Measurements from ENCODE around the gene TYMS.
A peak's percentile ranks its signal among the peaks of the same experiment; 100 is the strongest.

The TYMS gene

DNA sequence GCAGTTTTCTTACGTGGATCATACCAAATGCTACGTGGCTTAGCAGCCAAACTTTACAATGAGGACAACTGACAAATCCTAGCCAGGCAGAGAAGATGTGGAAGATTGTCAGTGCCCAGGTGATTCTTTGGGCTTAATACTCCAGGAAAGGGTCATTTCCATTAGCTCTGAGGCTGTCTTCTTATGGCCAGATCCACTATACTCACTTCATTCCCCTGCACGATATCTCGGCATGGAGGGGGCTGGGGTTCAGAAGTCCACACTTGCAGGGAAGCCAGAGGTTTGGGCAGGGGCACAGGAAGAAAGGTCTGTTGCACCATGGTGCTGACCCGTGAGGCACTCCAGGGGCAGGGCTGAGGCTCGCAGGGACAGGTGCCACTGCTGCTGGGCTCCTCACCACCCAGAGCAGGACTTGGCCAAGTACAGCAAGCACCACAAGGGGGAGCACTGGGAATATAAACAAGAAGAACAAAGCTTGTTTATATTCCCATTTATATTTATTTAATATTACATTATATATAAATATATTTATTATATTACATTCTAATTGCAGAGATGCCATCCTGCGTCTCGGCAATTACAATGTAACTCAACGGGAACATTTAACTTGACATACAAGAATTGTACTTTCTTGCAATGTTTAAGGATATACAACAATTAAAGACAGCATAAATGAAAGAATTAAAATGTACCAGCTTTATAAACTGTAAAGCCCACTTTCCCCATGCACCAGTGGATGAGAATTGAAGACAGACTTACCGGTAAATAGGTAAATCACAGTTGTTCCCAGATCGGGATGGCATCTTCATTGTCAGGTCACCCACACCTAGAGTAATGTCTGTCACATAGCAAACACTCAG is 33.5 kb upstream of the TYMS start:
- no peaks in the 10 kb centered on the region for H3K36me3 ChIP-seq (ENCODE audit: control insufficient read depth in 4 of 4, insufficient read depth in 4 of 4, low read length in 3 of 4)
- no peak overlapping the region for H3K27ac ChIP-seq (ENCODE audit: insufficient read depth in 1 of 2, low read depth in 1 of 2, low read length in 2 of 2, poor library complexity in 1 of 2, severe bottlenecking in 2 of 2)
- peaks cover 0 to 2% (median 0%) of the 10 kb centered on the region in 4 experiments for H3K4me1 ChIP-seq (ENCODE audit: control extremely low read depth in 1 of 4, control insufficient read depth in 4 of 4, insufficient read depth in 4 of 4, low read length in 3 of 4)
- no peaks in the 10 kb centered on the region for H3K27me3 ChIP-seq (replicated peaks in 2 of 5; ENCODE audit: control insufficient read depth in 4 of 5, insufficient read depth in 5 of 5, low read length in 4 of 5)
- CTCF ChIA-PET: interaction anchor here (0.7 to 8.5 kb wide), 35 partner anchors 10 to 356 kb away, joined by 3 to 60 read pairs (median 5); partner anchors contain the start of genes THOC1 and TYMS
- POLR2A ChIA-PET: no interaction called here
- H3K9me3 ChIP-seq (ENCODE audit: control extremely low read depth in 1 of 5, control insufficient read depth in 4 of 5, insufficient read depth in 2 of 5, low read depth in 1 of 5, low read length in 4 of 5): no peaks in the 10 kb centered on the region
- H3K4me3 ChIP-seq (ENCODE audit: control insufficient read depth in 1 of 7, extremely low read depth in 1 of 7, insufficient read depth in 4 of 7, low read depth in 2 of 7, low read length in 6 of 7): no peak overlapping the region
- 38% methylated on average over 3 of the region's 11 CpGs for WGBS (ENCODE audit: insufficient coverage)
- DNase-seq: peak; percentile 77 to 85 (median 77)

DNA sequence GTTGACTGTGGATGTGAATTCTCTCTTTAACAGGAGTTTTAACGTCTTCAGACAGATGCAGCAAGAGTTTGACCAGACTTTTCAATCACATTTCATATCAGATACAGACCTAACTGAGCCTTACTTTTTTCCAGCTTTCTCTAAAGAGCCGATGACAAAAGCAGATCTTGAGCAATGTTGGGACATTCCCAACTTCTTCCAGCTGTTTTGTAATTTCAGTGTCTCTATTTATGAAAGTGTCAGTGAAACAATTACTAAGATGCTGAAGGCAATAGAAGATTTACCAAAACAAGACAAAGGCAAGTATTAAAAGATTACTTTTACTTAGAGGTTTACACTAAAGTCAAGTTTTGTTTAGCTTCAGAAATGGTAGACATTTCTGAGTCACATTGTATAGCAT is 30.2 kb upstream of the TYMS start:
- ChIA-PET CTCF (interaction anchor here (1.0 to 8.5 kb wide), 11 partner anchors 13 to 334 kb away, joined by 3 to 60 read pairs (median 4); partner anchors contain the start of genes ENOSF1 and TYMS), POLR2A (no interaction called here)
- no peak for DNase-seq
- H3K4me3 ChIP-seq (ENCODE audit: control insufficient read depth in 1 of 7, extremely low read depth in 1 of 7, insufficient read depth in 4 of 7, low read depth in 2 of 7, low read length in 6 of 7): no peak overlapping the region
- peaks cover 0 to 2% (median 0%) of the 10 kb centered on the region in 4 experiments for H3K4me1 ChIP-seq (ENCODE audit: control extremely low read depth in 1 of 4, control insufficient read depth in 4 of 4, insufficient read depth in 4 of 4, low read length in 3 of 4)
- no peaks in the 10 kb centered on the region for H3K9me3 ChIP-seq (ENCODE audit: control extremely low read depth in 1 of 5, control insufficient read depth in 4 of 5, insufficient read depth in 2 of 5, low read depth in 1 of 5, low read length in 4 of 5)
- WGBS (ENCODE audit: insufficient coverage): 100% methylated on average over 1 of the region's 2 CpGs
- no peaks in the 10 kb centered on the region for H3K27me3 ChIP-seq (replicated peaks in 2 of 5; ENCODE audit: control insufficient read depth in 4 of 5, insufficient read depth in 5 of 5, low read length in 4 of 5)
- H3K36me3 ChIP-seq (ENCODE audit: control insufficient read depth in 4 of 4, insufficient read depth in 4 of 4, low read length in 3 of 4): no peaks in the 10 kb centered on the region
- no peak overlapping the region for H3K27ac ChIP-seq (ENCODE audit: insufficient read depth in 1 of 2, low read depth in 1 of 2, low read length in 2 of 2, poor library complexity in 1 of 2, severe bottlenecking in 2 of 2)

DNA sequence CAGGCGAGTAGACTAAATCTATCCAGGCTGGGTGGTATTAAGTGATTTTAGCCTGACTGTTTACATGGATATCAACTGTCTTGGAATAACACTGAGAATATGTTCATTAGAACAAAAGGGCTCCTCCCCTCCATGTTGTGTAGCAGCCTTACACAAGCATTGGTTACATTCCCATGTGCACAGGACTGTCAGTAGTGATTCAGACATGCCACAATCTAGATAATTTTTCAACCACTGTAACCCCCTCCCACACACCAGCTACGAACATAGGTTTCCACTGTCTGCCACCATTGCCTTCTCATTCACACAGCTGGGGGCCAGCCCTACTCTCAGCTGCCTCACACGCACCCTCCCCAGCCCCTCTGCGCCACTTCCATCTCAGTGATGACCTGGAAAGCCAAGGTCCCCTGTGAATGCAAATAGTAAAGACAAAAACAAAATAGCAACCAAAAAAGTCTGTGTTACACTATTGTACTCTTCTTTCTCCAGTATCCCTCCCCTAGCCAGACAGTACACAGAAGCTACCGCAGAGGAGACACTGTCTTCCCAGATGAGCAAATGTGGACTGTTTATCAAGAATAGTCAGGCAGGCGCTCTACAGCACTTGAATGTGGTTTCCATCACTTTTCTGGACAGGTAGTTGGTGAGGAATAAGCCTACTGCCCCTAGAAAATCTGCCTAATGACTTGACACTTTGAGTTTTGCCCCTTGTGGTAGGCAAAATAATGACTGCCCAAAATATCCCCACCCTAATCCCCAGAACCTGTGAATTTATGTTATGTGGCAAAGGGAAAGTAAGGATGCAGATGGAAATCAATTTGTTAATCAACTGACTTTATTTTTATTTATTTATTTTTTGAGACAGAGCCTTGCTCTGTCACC is 27.9 kb upstream of the TYMS start:
- 100% methylated on average over 4 of the region's 6 CpGs for WGBS (ENCODE audit: insufficient coverage)
- ChIA-PET POLR2A (no interaction called here), CTCF (interaction anchor here (0.7 to 8.5 kb wide), 6 partner anchors 12 to 203 kb away, joined by 3 to 48 read pairs (median 4); no protein-coding TSS in a partner anchor)
- Histone ChIP-seq H3K4me1 (ENCODE audit: control extremely low read depth in 1 of 4, control insufficient read depth in 4 of 4, insufficient read depth in 4 of 4, low read length in 3 of 4) (no peaks in the 10 kb centered on the region), H3K36me3 (ENCODE audit: control insufficient read depth in 4 of 4, insufficient read depth in 4 of 4, low read length in 3 of 4) (no peaks in the 10 kb centered on the region), H3K27ac (ENCODE audit: insufficient read depth in 1 of 2, low read depth in 1 of 2, low read length in 2 of 2, poor library complexity in 1 of 2, severe bottlenecking in 2 of 2) (no peak overlapping the region), H3K27me3 (replicated peaks in 2 of 5; ENCODE audit: control insufficient read depth in 4 of 5, insufficient read depth in 5 of 5, low read length in 4 of 5) (no peaks in the 10 kb centered on the region), H3K4me3 (ENCODE audit: control insufficient read depth in 1 of 7, extremely low read depth in 1 of 7, insufficient read depth in 4 of 7, low read depth in 2 of 7, low read length in 6 of 7) (no peak overlapping the region), H3K9me3 (ENCODE audit: control extremely low read depth in 1 of 5, control insufficient read depth in 4 of 5, insufficient read depth in 2 of 5, low read depth in 1 of 5, low read length in 4 of 5) (no peaks in the 10 kb centered on the region)
- peak in 2 of 3 donors; percentile 36 to 37 for DNase-seq

DNA sequence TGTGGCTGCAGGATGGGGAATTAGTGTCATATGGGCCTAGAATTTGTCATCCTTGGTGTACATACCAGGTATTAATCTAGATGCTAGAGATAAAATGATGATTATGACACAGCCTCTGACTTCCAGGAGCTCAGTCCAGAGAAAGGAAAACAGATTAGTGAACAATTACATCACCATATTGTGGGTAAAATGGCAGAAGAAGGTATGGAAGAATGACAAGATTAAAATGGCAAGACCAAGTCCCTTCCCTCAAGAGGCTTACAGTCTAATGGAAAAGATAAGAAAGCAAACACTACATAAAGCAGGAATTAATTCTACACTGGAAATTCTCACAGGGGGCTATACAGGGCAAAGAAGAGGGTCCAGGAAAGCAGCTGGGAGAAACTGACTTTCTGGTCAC is 25.9 kb upstream of the TYMS start:
- ChIA-PET CTCF (interaction anchor here (1.0 to 3.5 kb wide), 6 partner anchors 9 to 201 kb away, joined by 3 to 16 read pairs (median 5); no protein-coding TSS in a partner anchor), POLR2A (no interaction called here)
- H3K9me3 ChIP-seq (ENCODE audit: control extremely low read depth in 1 of 5, control insufficient read depth in 4 of 5, insufficient read depth in 2 of 5, low read depth in 1 of 5, low read length in 4 of 5): no peaks in the 10 kb centered on the region
- H3K36me3 ChIP-seq (ENCODE audit: control insufficient read depth in 4 of 4, insufficient read depth in 4 of 4, low read length in 3 of 4): no peaks in the 10 kb centered on the region
- no peak overlapping the region for H3K27ac ChIP-seq (ENCODE audit: insufficient read depth in 1 of 2, low read depth in 1 of 2, low read length in 2 of 2, poor library complexity in 1 of 2, severe bottlenecking in 2 of 2)
- no peak overlapping the region for H3K4me3 ChIP-seq (ENCODE audit: control insufficient read depth in 1 of 7, extremely low read depth in 1 of 7, insufficient read depth in 4 of 7, low read depth in 2 of 7, low read length in 6 of 7)
- H3K27me3 ChIP-seq (replicated peaks in 2 of 5; ENCODE audit: control insufficient read depth in 4 of 5, insufficient read depth in 5 of 5, low read length in 4 of 5): no peaks in the 10 kb centered on the region
- DNase-seq: no peak
- no peaks in the 10 kb centered on the region for H3K4me1 ChIP-seq (ENCODE audit: control extremely low read depth in 1 of 4, control insufficient read depth in 4 of 4, insufficient read depth in 4 of 4, low read length in 3 of 4)

DNA sequence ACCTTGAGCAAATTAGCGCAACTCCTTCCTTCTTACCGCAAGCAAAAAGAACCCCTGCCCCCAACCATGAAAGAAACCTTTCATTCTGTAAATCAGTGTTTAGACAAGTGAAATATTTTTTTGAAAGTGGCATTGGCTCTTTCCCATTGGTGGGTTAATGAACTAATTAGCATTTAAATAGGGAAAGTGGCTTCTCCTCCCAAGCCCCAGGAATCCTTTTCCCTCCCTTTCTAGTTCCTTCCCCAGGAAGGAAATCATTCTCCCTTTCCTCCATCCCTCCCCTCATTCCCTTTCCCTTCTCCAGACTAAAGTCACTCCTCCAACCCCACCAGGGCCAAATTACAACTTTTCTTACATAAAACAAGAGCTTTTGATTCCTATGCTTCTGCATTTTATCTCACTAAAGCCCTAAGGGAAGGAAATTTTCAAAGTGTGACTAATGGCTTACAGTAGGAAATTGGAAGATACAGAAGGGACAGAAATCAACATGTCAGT is 22.9 kb upstream of the TYMS start:
- no peak for DNase-seq
- Histone ChIP-seq H3K4me1 (ENCODE audit: control extremely low read depth in 1 of 4, control insufficient read depth in 4 of 4, insufficient read depth in 4 of 4, low read length in 3 of 4) (no peaks in the 10 kb centered on the region), H3K27ac (ENCODE audit: insufficient read depth in 1 of 2, low read depth in 1 of 2, low read length in 2 of 2, poor library complexity in 1 of 2, severe bottlenecking in 2 of 2) (no peak overlapping the region), H3K9me3 (ENCODE audit: control extremely low read depth in 1 of 5, control insufficient read depth in 4 of 5, insufficient read depth in 2 of 5, low read depth in 1 of 5, low read length in 4 of 5) (no peaks in the 10 kb centered on the region), H3K36me3 (ENCODE audit: control insufficient read depth in 4 of 4, insufficient read depth in 4 of 4, low read length in 3 of 4) (no peaks in the 10 kb centered on the region), H3K27me3 (replicated peaks in 2 of 5; ENCODE audit: control insufficient read depth in 4 of 5, insufficient read depth in 5 of 5, low read length in 4 of 5) (no peaks in the 10 kb centered on the region), H3K4me3 (ENCODE audit: control insufficient read depth in 1 of 7, extremely low read depth in 1 of 7, insufficient read depth in 4 of 7, low read depth in 2 of 7, low read length in 6 of 7) (no peak overlapping the region)
- no CpG with 5 or more reads among the region's 2 CpGs for WGBS (ENCODE audit: insufficient coverage)
- CTCF ChIA-PET: interaction anchor here (1.0 kb wide), 1 partner anchor 9 kb away, joined by 3 read pairs; no protein-coding TSS in a partner anchor
- POLR2A ChIA-PET: no interaction called here

DNA sequence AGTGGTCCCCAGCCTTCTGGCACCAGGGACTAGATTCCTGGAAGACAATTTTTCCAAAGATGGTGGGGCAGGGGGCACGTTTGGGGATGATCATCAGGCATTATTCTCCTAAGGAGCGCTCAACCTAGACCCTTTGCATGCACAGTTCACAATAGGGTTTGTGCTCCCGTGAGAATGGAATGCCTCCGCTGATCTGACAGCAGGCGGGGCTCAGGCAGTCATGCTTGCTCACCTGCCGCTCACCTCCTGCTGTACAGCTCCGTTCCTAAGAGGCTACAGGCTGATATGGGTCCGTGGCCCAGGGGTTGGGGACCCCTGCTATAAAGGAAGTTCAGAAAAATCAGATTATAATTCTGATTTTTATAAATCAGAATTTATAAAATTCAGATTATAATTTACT is 22.3 kb upstream of the TYMS start:
- no peak for DNase-seq
- H3K9me3 ChIP-seq (ENCODE audit: control extremely low read depth in 1 of 5, control insufficient read depth in 4 of 5, insufficient read depth in 2 of 5, low read depth in 1 of 5, low read length in 4 of 5): no peaks in the 10 kb centered on the region
- no peak overlapping the region for H3K4me3 ChIP-seq (ENCODE audit: control insufficient read depth in 1 of 7, extremely low read depth in 1 of 7, insufficient read depth in 4 of 7, low read depth in 2 of 7, low read length in 6 of 7)
- H3K36me3 ChIP-seq (ENCODE audit: control insufficient read depth in 4 of 4, insufficient read depth in 4 of 4, low read length in 3 of 4): no peaks in the 10 kb centered on the region
- no peak overlapping the region for H3K27ac ChIP-seq (ENCODE audit: insufficient read depth in 1 of 2, low read depth in 1 of 2, low read length in 2 of 2, poor library complexity in 1 of 2, severe bottlenecking in 2 of 2)
- 93% methylated on average over 5 of the region's 8 CpGs for WGBS (ENCODE audit: insufficient coverage)
- POLR2A ChIA-PET: interaction anchor here (0.7 kb wide), 1 partner anchor 83 kb away, joined by 3 read pairs; no protein-coding TSS in a partner anchor
- CTCF ChIA-PET: interaction anchor here (0.5 to 1.0 kb wide), 2 partner anchors 10 to 15 kb away, joined by 3 read pairs; no protein-coding TSS in a partner anchor
- H3K27me3 ChIP-seq (replicated peaks in 2 of 5; ENCODE audit: control insufficient read depth in 4 of 5, insufficient read depth in 5 of 5, low read length in 4 of 5): no peaks in the 10 kb centered on the region
- no peaks in the 10 kb centered on the region for H3K4me1 ChIP-seq (ENCODE audit: control extremely low read depth in 1 of 4, control insufficient read depth in 4 of 4, insufficient read depth in 4 of 4, low read length in 3 of 4)
